ENCODE measurements around the gene TSPAN31. TPM values are rescaled to one million over a fixed set of nuclear protein-coding genes. Genes with fewer than 3 reads are reported as not detected.

The TSPAN31 gene
- total RNA-seq, 4 donors from 2014 or later, result 47.0 to 75.8 (median 53.2) TPM

DNA sequence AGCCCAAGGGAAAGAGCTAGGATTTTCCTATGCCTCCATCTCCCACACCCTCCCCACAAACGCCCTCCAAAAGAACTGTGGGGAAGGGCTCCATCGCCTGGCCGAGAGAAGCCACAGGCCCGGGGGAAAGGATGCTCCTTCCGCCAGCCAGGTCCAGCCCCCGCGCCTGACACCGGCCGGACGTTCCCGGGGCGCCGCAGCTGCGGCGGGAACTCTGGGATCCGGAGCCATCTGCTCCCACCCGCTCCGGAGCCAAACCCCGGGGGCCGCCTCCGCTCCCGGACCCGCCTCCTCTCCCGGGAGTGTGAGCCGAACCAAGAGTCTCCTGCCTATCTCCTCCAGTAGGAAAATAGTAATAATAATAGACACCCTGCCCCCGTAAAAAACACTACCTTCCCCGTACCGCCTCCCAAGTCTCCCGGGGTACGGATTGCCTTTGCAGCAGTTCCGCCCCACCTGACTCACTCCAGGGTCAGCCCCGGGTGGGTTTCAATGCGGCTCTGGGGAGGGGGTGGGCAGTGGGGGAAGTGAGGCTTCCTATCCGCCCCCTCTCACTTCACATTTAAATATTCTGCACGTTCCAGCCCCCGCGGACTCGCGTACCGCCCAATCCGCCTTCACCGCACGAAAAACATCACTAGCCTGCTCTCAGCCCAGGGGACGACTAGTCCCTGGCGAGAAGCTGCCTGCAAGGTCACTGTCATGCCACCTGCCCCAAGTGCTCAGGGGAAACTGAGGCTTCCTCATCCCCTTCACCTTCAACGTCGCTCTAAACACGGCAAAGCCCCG is 8.7 kb upstream of the TSPAN31 start:
- Histone ChIP-seq H3K27me3 (peaks cover 98% of the 10 kb centered on the region), H3K9me3 (no peaks in the 10 kb centered on the region), H3K4me3 (peak overlapping the region in 1 of 2 donors; percentile 26), H3K27ac (no peak overlapping the region), H3K4me1 (peaks cover 4 to 39% (median 31%) of the 10 kb centered on the region in 3 donors), H3K36me3 (no peaks in the 10 kb centered on the region)
- WGBS, 2 donors (ENCODE audit: low coverage in 1 of 2), result 15 to 27% methylated on average over 6 to 12 of the region's 49 CpGs
- TF ChIP-seq, protein P1, sequence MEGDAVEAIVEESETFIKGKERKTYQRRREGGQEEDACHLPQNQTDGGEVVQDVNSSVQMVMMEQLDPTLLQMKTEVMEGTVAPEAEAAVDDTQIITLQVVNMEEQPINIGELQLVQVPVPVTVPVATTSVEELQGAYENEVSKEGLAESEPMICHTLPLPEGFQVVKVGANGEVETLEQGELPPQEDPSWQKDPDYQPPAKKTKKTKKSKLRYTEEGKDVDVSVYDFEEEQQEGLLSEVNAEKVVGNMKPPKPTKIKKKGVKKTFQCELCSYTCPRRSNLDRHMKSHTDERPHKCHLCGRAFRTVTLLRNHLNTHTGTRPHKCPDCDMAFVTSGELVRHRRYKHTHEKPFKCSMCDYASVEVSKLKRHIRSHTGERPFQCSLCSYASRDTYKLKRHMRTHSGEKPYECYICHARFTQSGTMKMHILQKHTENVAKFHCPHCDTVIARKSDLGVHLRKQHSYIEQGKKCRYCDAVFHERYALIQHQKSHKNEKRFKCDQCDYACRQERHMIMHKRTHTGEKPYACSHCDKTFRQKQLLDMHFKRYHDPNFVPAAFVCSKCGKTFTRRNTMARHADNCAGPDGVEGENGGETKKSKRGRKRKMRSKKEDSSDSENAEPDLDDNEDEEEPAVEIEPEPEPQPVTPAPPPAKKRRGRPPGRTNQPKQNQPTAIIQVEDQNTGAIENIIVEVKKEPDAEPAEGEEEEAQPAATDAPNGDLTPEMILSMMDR (IDR thresholded peaks at IDR 0.05), result peak in 2 of 4 experiments; percentile 10 to 20
- TF ChIP-seq POLR2A (IDR thresholded peaks at IDR 0.05) (no peak), EP300 (IDR thresholded peaks at IDR 0.05) (no peak)
- no peak for ATAC-seq

GRCh38 chr12:57736741-57737466 is 7.9 kb upstream of the TSPAN31 start:
- Histone ChIP-seq H3K9me3 (no peaks in the 10 kb centered on the region), H3K4me3 (peak overlapping the region in 1 of 2 donors; percentile 50), H3K27ac (peak overlapping the region in 1 of 4 donors; percentile 38), H3K36me3 (no peaks in the 10 kb centered on the region), H3K27me3 (peaks cover 98% of the 10 kb centered on the region), H3K4me1 (peaks cover 4 to 39% (median 31%) of the 10 kb centered on the region in 3 donors)
- no peak for TF ChIP-seq EP300 (IDR thresholded peaks at IDR 0.05)
- ATAC-seq, result no peak
- 0 to 60% methylated on average over 2 to 4 of the region's 31 CpGs for WGBS, 2 donors (ENCODE audit: low coverage in 1 of 2)

- TF ChIP-seq POLR2A (IDR thresholded peaks at IDR 0.05), result no peak
- TF ChIP-seq, protein P1 (IDR thresholded peaks at IDR 0.05), result peak in 2 of 4 experiments; percentile 26 to 35
- peaks cover 4 to 39% (median 31%) of the 10 kb centered on the region in 3 donors for H3K4me1 ChIP-seq
- no peaks in the 10 kb centered on the region for H3K36me3 ChIP-seq
- H3K27ac ChIP-seq, result peak overlapping the region in 1 of 4 donors; percentile 38
- ATAC-seq, result peak; percentile 10
- peaks cover 92% of the 10 kb centered on the region for H3K27me3 ChIP-seq
- H3K9me3 ChIP-seq, result no peaks in the 10 kb centered on the region
- peak overlapping the region; percentile 3 to 50 for H3K4me3 ChIP-seq
- WGBS, 2 donors (ENCODE audit: low coverage in 1 of 2), result 0% methylated on average over 2 of the region's 110 CpGs; no CpG with 5 or more reads in 1 of the 2 donors
Measured at GRCh38 chr12:57737467-57738460, 7.1 kb upstream of the TSPAN31 start.

DNA sequence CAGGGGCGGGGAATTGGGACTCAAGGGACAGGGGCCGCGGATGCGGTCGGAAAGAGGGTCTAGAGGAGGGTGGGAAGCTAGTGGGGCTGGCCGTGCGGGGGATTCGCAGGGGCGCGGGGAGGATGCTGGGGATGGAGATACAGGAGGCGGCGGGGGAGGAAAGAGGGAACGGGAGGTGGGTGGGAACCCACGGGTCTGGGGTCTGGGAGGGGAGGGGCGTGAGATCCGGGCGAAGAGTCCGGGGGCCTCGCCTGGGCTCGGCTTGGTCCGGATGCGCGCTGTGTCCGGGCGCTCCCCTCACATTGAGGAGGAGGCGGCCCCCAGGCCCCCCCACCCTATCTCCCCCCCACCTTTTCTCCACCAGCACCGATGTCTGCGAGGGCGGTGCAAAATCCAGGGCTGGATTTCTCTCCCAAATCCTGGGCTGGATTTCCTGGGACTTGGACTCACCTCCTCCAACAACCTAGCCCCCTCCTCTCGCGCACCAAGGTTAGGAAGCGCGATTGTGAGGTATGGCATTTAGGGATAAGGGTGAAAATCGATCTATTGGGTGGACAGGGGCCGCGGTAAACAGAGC is 6.1 kb upstream of the TSPAN31 start, which contains the start of gene AGAP2:
TSS of gene AGAP2 (minus strand) at position 82 of the 577 bp plus-strand sequence. CDS start 496 bp downstream, outside the sequence.
- 0 to 4% methylated on average over 4 to 21 of the region's 36 CpGs for WGBS, 2 donors (ENCODE audit: low coverage in 1 of 2)
- TF ChIP-seq POLR2AphosphoS5 (IDR thresholded peaks at IDR 0.05), result no peak
- TF ChIP-seq EP300 (IDR thresholded peaks at IDR 0.05), result no peak
- TF ChIP-seq, protein P1 (IDR thresholded peaks at IDR 0.05), result no peak
- Histone ChIP-seq H3K27ac (peak within 1 kb of the TSS in 1 of 4 donors; percentile 38), H3K4me1 (peaks cover 4 to 39% (median 31%) of the 10 kb centered on the region in 3 donors), H3K9me3 (no peaks in the 10 kb centered on the region), H3K36me3 (no peaks in the 10 kb centered on the region), H3K4me3 (peak within 1 kb of the TSS; percentile 3 to 50), H3K27me3 (peaks cover 83% of the 10 kb centered on the region)
- no peak for ATAC-seq

Data from gastroesophageal sphincter (tissue), 4 donors.